HG02642 (cell line): Measurements from ENCODE around the gene HLA-DPA1.
"Not testable (repeated sequence)": the region's sequence is repeated elsewhere in the genome, so short reads cannot be mapped to it uniquely, and the experiment has no call there.

Source experiments
- ATAC-seq: cut with Tn5 transposase; IDR thresholded peaks from one replicate; pipeline ENCODE4 v1.9.1; 2021; ENCODE audit warnings: mild to moderate bottlenecking; ENCODE audit not compliant: unreplicated experiment, poor library complexity

HLA-DPA1 gene

DNA sequence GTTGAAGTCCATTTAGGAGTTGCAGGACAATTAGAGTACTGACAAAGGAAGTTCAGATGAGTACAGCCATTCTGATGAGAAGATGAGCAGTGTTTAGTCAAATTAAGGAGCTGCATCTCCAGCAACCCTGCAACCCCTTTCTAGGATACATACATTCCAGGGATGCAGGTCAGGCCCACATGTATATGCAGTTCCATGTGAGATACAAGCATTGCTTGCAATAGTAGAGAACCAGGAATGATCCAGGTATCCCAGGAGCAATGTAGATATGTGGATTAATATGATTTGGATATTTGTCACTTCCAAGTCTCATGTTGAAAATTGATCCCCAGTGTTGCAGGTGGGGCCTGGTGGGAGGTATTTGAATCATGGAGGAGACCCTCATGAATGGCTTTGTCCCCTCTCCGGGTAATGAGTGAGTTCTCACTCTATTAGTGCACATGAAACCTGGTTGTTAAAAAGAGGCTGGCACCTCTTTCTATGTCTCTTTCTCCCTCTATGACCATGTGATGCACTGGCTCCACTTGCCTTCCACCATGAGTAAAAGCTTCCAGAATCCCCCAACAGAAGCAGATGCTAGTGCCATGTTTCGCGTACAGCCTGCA lies 6.4 kb downstream of the HLA-DPA1 start:
- ATAC-seq: no peak

GRCh38 chr6:33065312-33065711 lies 8.1 kb downstream of the HLA-DPA1 start:
- no peak for ATAC-seq

- ATAC-seq: no peak
Measured at GRCh38 chr6:33064723-33065122, 8.7 kb downstream of the HLA-DPA1 start.

- not testable (repeated sequence) for ATAC-seq
Measured at GRCh38 chr6:33063435-33063834, 10.0 kb downstream of the HLA-DPA1 start.

DNA sequence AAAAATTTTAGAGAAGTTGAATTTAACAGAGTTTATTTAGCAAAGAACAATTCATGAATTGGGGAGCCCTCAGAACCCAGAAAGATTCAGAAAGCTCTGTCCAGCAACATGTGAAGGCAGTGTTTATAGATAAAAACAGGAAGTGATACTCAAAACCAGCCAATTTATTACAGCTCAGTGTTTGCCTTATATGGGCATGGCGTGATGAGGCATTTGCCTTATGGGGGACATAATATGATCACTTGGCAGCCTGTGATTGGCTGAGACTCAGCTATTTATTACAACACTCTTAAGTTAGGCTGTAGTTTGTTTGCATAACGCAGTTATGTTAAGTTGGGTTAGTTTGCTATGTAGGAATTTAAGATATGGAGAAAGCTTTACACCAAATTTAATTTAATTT lies 11.5 kb downstream of the HLA-DPA1 start:
- no peak for ATAC-seq

GRCh38 chr6:33057222-33058150 lies 16.0 kb downstream of the HLA-DPA1 start:
- ATAC-seq: no peak

DNA sequence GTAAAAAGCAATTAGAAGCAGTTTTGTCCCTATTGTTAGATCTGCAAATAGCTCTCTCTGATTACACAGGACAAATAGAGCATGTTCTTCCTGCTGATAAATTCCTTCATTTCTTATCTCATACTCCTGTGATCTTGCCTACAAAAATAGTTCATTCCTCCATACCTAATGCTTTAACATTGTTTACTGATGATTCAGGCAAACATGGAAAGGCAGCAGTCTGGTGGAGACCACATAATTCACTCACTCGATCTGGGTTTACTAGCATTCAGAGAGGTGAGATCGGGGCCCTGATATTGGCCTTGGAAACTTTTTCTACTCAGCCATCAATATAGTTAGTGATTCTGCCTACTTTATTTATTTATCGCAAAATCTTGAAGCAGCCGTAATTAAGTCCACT lies 20.2 kb downstream of the HLA-DPA1 start:
- ATAC-seq: no peak

DNA sequence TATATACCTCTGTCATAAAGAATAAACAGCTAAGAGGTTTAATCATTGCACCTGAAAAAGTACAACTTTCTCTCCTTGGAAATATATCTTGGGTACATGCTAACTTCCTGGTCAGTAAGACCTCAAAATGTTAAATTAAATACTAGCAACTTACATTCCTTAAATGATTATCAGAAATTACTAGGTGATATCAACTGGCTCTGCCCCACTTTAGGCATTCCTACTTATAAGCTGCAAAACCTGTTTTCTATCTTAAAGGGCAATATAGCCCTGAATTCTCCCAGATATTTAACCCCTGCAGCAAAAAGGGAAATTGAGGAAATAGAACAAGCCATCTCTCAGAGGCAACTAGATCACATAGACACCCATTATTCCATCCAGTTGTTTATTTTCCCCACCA lies 20.8 kb downstream of the HLA-DPA1 start:
- no peak for ATAC-seq

DNA sequence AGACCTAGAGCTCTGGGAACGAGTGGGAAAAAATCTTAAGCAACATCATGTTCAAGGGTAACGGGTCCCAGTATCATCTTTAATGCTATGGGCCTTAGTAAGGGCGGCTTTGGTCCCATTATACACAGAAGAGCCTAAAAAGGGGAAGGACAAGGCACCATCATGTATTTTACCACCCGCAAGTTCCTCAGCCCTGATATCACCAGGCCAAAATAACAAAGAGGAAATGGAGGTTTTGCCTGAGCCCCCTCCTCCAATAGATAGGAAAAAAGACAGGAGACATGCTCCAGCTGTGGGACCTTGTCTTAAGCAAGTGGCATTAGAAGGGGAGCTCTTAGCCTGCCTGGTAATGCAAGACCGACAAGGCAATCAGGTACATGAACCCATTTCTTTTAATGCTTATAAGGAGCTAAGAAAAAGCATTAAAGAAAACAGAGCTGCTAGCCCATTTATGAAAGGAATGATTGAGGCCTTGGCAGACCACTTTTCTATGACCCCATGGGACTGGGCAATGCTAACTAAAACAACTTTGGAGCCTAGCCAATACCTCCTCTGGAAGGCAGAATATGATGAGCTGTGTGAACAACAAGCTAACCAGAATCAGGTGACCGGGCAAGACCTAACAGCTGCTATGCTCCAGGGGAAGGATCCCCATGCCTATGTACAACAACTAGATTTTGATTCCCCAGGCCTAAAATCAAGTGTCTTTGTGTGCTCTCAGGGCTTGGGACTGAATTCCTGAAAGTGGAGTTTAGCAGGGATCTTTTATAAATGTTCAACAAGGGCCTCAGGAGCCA lies 23.2 kb downstream of the HLA-DPA1 start:
- no peak for ATAC-seq

- no peak for ATAC-seq
Measured at GRCh38 chr6:33049323-33050013, 24.0 kb downstream of the HLA-DPA1 start.

GRCh38 chr6:33040157-33040556 lies 33.3 kb downstream of the HLA-DPA1 start:
- no peak for ATAC-seq

DNA sequence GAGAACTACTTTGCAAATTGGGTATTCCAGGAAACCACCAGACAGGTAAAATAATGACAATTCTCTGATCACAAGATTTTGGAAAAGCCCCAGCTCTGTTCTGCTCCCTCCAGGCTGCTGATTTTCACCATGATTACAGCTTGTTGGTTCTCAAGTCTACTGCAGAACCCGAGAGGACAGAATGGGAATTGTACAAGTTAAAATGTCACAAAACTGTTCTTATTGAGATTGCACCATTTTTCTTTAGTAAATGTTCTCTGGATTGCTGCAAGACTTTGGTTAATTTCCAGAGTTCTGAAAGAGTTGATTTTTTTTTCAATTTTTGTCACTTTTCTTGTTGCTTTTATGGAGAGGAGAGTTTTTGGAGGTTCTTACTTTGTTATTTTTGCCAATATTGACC lies 36.9 kb downstream of the HLA-DPA1 start:
- ATAC-seq: no peak

- ATAC-seq: no peak
Measured at GRCh38 chr6:33034554-33034953, 38.9 kb downstream of the HLA-DPA1 start.

- ATAC-seq: no peak
Measured at GRCh38 chr6:33030245-33030644, 43.2 kb downstream of the HLA-DPA1 start.

DNA sequence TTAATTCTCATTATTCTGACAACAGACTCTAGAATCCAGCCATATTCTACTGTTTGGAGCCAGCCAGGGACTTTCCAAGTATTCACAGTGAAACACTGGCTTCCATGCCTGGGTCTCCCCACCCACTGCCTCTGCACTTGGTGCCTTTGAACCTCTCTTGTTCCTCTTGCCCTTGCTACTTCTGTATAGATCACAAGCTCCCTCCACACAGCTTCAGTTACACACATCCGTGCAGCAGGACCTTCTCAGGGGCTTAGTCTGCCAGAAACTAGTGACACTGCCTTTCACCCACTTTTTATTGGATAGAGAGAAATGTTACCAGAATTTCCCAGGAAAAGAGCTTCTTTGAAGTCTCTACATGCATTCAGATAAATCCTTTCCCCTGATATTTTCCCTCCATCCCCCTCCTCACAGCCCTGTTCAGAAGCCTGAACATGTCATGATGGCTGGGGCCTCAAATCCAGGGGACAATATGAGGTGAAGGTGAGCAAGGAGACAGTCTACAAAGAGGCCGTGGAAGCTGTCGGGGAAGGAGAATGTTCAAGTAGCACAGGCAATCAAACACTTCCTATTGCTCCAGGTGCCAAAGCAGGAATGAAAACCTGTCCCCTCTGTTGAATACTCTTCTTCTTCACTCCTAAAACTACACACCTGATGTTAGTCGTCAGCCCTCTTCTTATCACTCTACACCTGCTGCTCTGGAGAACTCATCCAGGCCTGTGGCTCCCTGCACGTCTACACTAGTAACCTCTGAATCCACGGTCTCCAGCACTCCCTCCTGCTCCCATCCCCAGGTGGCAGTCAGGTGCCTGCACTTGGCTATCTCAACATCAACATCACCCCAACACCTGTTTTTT lies 43.9 kb downstream of the HLA-DPA1 start:
- peak; percentile 77 for ATAC-seq

DNA sequence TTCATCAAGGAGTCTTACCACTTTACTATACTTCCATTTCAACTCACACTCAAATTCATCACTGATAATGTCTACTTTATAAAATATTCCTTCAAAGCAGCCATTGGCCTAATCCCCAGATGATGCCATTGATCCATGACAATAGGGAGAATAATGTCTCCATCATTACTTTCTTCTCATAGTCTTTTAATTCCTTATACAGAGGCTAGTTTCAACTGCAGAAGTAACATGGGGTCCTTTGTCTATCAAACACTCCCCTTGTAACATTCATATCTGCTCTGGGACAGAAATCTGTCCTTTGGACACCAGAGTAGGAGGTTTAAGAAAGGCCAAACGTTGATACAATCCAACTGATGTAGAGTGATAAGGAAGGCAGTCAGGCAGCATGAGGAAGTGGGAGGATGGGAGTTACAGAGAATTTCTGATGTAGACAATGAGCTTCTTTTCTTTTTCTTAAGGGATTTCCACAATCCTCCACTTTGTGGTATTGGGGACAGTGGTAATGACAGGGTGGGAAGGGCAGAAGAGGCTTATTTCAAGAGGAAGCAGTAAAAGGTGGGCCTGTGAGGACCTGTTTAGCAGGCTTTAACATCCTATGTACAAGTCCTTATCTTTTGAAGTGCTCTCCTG lies 45.1 kb downstream of the HLA-DPA1 start:
- ATAC-seq: no peak

DNA sequence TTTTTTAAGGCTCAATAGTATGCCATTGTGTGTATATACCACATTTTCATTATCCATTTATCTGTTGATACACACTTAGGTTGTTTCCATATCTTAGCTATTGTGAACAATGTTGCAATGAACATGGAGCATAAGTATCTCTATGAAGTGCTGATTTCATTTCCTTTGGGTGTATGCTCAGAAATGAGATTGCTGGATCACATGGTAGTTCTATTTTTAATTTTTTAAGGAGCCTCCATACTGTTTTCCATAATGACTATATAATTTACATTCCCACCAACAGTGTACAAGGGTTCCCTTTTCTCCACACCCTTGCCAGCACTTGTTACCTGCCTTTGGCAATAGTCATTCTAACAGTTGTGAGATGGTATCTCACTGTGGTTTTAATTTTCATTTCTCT lies 48.9 kb downstream of the HLA-DPA1 start:
- ATAC-seq: no peak

DNA sequence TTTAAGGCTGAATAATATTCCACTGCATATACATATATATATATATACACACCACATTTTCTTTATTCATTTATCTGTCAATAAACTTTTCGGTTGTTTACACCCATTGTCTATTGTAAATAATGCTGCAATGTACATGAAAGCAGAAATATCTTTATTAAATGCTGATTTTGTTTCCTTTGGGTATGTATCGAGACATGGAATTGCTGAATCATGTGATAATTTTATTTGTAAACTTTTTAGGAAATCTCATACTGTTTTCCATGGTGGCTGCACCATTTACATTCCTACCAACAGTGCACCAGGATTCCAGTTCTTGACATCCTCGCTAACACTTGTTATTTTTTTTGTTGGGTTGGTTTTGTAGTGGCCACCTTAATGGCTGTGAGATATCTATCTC lies 49.9 kb downstream of the HLA-DPA1 start:
- no peak for ATAC-seq

GRCh38 chr6:33021917-33022316 lies 51.5 kb downstream of the HLA-DPA1 start:
- ATAC-seq: no peak
